H1 (cell line): ENCODE results near the gene PREX1. TPM values are rescaled to one million over a fixed set of nuclear protein-coding genes. Genes with fewer than 3 reads are reported as not detected.

Source experiments
- CTCF ChIA-PET: fragments of 300-600 bp; sonication (Branson Sonifier 250); formaldehyde crosslinking; loops from one replicate; lab custom pipeline; 2021; ENCODE audit not compliant: partially characterized antibody; lab: Charles Lee
- POLR2A ChIA-PET: fragments of 300-600 bp; sonication (Branson Sonifier 250); formaldehyde crosslinking; loops from one replicate; lab custom pipeline; 2021; ENCODE audit warnings: inconsistent platforms; ENCODE audit not compliant: partially characterized antibody; lab: Charles Lee
- DNase-seq, 2 experiments: peaks; one replicate each; pipeline versions ENCODE4 v3.0.0 to v3.0.0-alpha.2; 2010 to 2022; ENCODE audit warnings: low spot score in 2 of 2, low read depth in 1 of 2, mixed read lengths in 1 of 2
- FAIRE-seq: peaks from 2 replicates; lab custom pipeline; 2011; peaks lifted over from hg19 to GRCh38; lab: Jason Lieb, UNC
- H2AFZ ChIP-seq: 2 replicates; pipeline ENCODE4 v1.8.1; 2012; ENCODE audit warnings: low read length, inconsistent platforms
- H2AK5ac ChIP-seq: 2 replicates; pipeline ENCODE4 v1.6.1; 2013; ENCODE audit warnings: low read depth, low read length
- H2BK120ac ChIP-seq: replicated peaks from 2 replicates; pipeline ENCODE3; 2013; ENCODE audit warnings: low read depth, low read length, inconsistent platforms
- H2BK12ac ChIP-seq: 2 replicates; pipeline ENCODE4 v1.6.1; 2013; ENCODE audit warnings: low read depth, low read length
- H2BK15ac ChIP-seq: 2 replicates; pipeline ENCODE4 v1.6.1; 2013; ENCODE audit warnings: low read length
- H2BK20ac ChIP-seq: 2 replicates; pipeline ENCODE4 v1.6.1; 2013; ENCODE audit warnings: low read length
- H2BK5ac ChIP-seq: 2 replicates; pipeline ENCODE4 v1.6.1; 2013; ENCODE audit warnings: low read depth, low read length
- H3K14ac ChIP-seq: 2 replicates; pipeline ENCODE4 v1.6.1; 2013; ENCODE audit warnings: inconsistent platforms; ENCODE audit not compliant: insufficient read length
- H3K18ac ChIP-seq: 2 replicates; pipeline ENCODE4 v1.6.1; 2013; ENCODE audit warnings: low read length; ENCODE audit errors: extremely low read depth
- H3K23ac ChIP-seq: 2 replicates; pipeline ENCODE4 v1.6.1; 2013; ENCODE audit warnings: inconsistent platforms; ENCODE audit not compliant: insufficient read length
- H3K23me2 ChIP-seq: 2 replicates; pipeline ENCODE4 v1.6.1; 2013; ENCODE audit warnings: low read depth, low read length
- H3K27ac ChIP-seq: 2 replicates; pipeline ENCODE4 v1.6.1; 2011; ENCODE audit warnings: low read depth, low read length, inconsistent platforms
- H3K27me3 ChIP-seq, 4 experiments: replicated peaks in 1 of 4; 1 replicate in 1 of 4; 2 replicates in 3 of 4; pipeline versions ENCODE4 v1.6.1 to v1.8.1; 2011 to 2013; ENCODE audit warnings: low read length in 3 of 4, mild to moderate bottlenecking in 3 of 4, inconsistent platforms in 2 of 4, mixed read lengths in 2 of 4, moderate library complexity in 1 of 4; ENCODE audit not compliant: control insufficient read depth in 3 of 4, insufficient read depth in 3 of 4; ENCODE audit errors: extremely low read depth in 1 of 4
- H3K36me3 ChIP-seq, 4 experiments: 2 replicates each; pipeline versions ENCODE4 v1.6.1 to v1.8.1; 2011 to 2013; ENCODE audit warnings: mild to moderate bottlenecking in 4 of 4, low read length in 3 of 4, moderate library complexity in 2 of 4, control low read depth in 1 of 4, inconsistent platforms in 1 of 4; ENCODE audit not compliant: insufficient read depth in 4 of 4, control insufficient read depth in 2 of 4
- H3K4ac ChIP-seq: replicated peaks from 2 replicates; pipeline ENCODE3; 2013; ENCODE audit warnings: low read length, low read depth, mixed read lengths, inconsistent platforms; ENCODE audit not compliant: insufficient read length
- H3K4me1 ChIP-seq, 4 experiments: replicated peaks in 1 of 4; 1 replicate in 1 of 4; 2 replicates in 3 of 4; pipeline versions ENCODE4 v1.6.1 to v1.8.1; 2011 to 2013; ENCODE audit warnings: low read length in 3 of 4, inconsistent platforms in 2 of 4, mixed read lengths in 1 of 4; ENCODE audit not compliant: insufficient read depth in 4 of 4, control insufficient read depth in 3 of 4
- H3K4me2 ChIP-seq, 2 experiments: 2 replicates each; pipeline versions ENCODE4 v1.6.1 to v1.8.1; 2011 to 2013; ENCODE audit warnings: low read depth in 2 of 2, low read length in 2 of 2, control low read depth in 1 of 2, inconsistent platforms in 1 of 2, mild to moderate bottlenecking in 1 of 2; ENCODE audit not compliant: insufficient read depth in 1 of 2
- H3K4me3 ChIP-seq, 4 experiments: fragments of 200-600, 300-600 bp in 1 of 4; sonication (generic), shearing (Covaris generic), sonication (Bioruptor Twin) in 1 of 4; 2 replicates each; pipeline versions ENCODE4 v1.5.1 to v1.8.1; 2011 to 2016; ENCODE audit warnings: low read length in 4 of 4, low read depth in 3 of 4, control low read depth in 2 of 4, inconsistent platforms in 2 of 4, mild to moderate bottlenecking in 2 of 4, mixed read lengths in 1 of 4, moderate library complexity in 1 of 4; ENCODE audit not compliant: insufficient read depth in 2 of 4; ENCODE audit errors: extremely low read depth in 1 of 4
- H3K56ac ChIP-seq: replicated peaks from 2 replicates; pipeline ENCODE3; 2013; ENCODE audit warnings: low read depth, mild to moderate bottlenecking, mixed read lengths, low read length, inconsistent platforms; ENCODE audit not compliant: insufficient read length
- H3K79me1 ChIP-seq: 2 replicates; pipeline ENCODE4 v1.6.1; 2013; ENCODE audit warnings: low read depth, low read length, control low read depth
- H3K79me2 ChIP-seq, 2 experiments: 2 replicates each; pipeline versions ENCODE4 v1.6.1 to v1.8.1; 2012 to 2013; ENCODE audit warnings: low read length in 2 of 2, mild to moderate bottlenecking in 2 of 2, inconsistent platforms in 1 of 2; ENCODE audit not compliant: insufficient read depth in 2 of 2, control insufficient read depth in 1 of 2
- H3K9ac ChIP-seq, 4 experiments: replicated peaks in 1 of 4; 1 replicate in 1 of 4; 2 replicates in 3 of 4; pipeline versions ENCODE4 v1.6.1 to v1.8.1; 2011 to 2013; ENCODE audit warnings: low read depth in 3 of 4, low read length in 3 of 4, control low read depth in 2 of 4, mild to moderate bottlenecking in 2 of 4, moderate library complexity in 2 of 4, inconsistent platforms in 1 of 4; ENCODE audit errors: extremely low read depth in 1 of 4
- H3K9me3 ChIP-seq, 2 experiments: 2 replicates each; pipeline versions ENCODE4 v1.6.1 to v1.8.1; 2012 to 2013; ENCODE audit warnings: mild to moderate bottlenecking in 2 of 2, moderate library complexity in 2 of 2, control low read depth in 1 of 2, inconsistent platforms in 1 of 2, low read depth in 1 of 2, low read length in 1 of 2, mixed read lengths in 1 of 2; ENCODE audit not compliant: insufficient read depth in 2 of 2
- H4K20me1 ChIP-seq, 2 experiments: replicated peaks in 1 of 2; 2 replicates each; pipeline versions ENCODE3 to v1.8.1; 2011 to 2013; ENCODE audit warnings: inconsistent platforms in 2 of 2, low read length in 2 of 2, mild to moderate bottlenecking in 1 of 2; ENCODE audit not compliant: insufficient read depth in 2 of 2, control insufficient read depth in 1 of 2
- H4K5ac ChIP-seq: 2 replicates; pipeline ENCODE4 v1.6.1; 2013; ENCODE audit warnings: low read length, low read depth, mixed read lengths, inconsistent platforms; ENCODE audit not compliant: insufficient read length
- H4K8ac ChIP-seq: 2 replicates; pipeline ENCODE4 v1.8.0; 2013; ENCODE audit warnings: mild to moderate bottlenecking, moderate library complexity, low read length, inconsistent platforms; ENCODE audit not compliant: insufficient read depth; ENCODE audit errors: extremely low read depth
- H4K91ac ChIP-seq: replicated peaks from 2 replicates; pipeline ENCODE3; 2013; ENCODE audit warnings: low read length, mixed read lengths, inconsistent platforms; ENCODE audit not compliant: insufficient read length
- BACH1 ChIP-seq: IDR thresholded peaks from 2 replicates; pipeline ENCODE4 v1.6.1; 2012; ENCODE audit warnings: low read length, improper control_type of control experiment
- BCL11A ChIP-seq, 2 experiments: IDR thresholded peaks; one replicate each; pipeline ENCODE4 v1.6.1; 2011; ENCODE audit warnings: low read depth in 2 of 2, low read length in 2 of 2, mild to moderate bottlenecking in 2 of 2
- CBX5 ChIP-seq: fragments of 300-800, 300-1000 bp; sonication (generic); IDR thresholded peaks from 2 replicates; pipeline ENCODE4 v1.7.1; 2016; ENCODE audit warnings: antibody characterized with exemption, low read length, low read depth
- KDM5A ChIP-seq: fragments of 200-600 bp; IDR thresholded peaks from 2 replicates; pipeline ENCODE4 v1.7.1; 2012; ENCODE audit warnings: mild to moderate bottlenecking, low read length, inconsistent platforms, mixed read lengths
- PHF8 ChIP-seq: fragments of 200-600 bp; sonication (generic); conservative IDR thresholded peaks from 2 replicates; pipeline ENCODE4 v1.7.1; 2012; ENCODE audit warnings: low read depth, mild to moderate bottlenecking, inconsistent platforms, low read length, moderate library complexity
- SP2 ChIP-seq: IDR thresholded peaks from 2 replicates; pipeline ENCODE4 v1.6.1; 2012; ENCODE audit warnings: mild to moderate bottlenecking, low read length, inconsistent platforms
- ZNF274 ChIP-seq: IDR thresholded peaks from 2 replicates; pipeline ENCODE4 v1.7.0; 2012; ENCODE audit warnings: low read length, borderline replicate concordance; ENCODE audit errors: extremely low read depth
- WGBS, 2 experiments: shearing (Covaris generic) in 1 of 2; methylation state at CpG; one replicate each; pipeline versions ENCODE4 v1.1.6 to v1.1.7; 2013 to 2015; ENCODE audit warnings: low lambda C conversion rate in 2 of 2, mixed read lengths in 2 of 2, inconsistent platforms in 1 of 2, low coverage in 1 of 2, missing lambda C conversion rate in 1 of 2; ENCODE audit not compliant: insufficient replicate concordance in 2 of 2, insufficient coverage in 1 of 2, insufficient read length in 1 of 2; ENCODE audit errors: extremely low coverage in 1 of 2, missing lambda C conversion rate in 1 of 2; 5-methylcytosine and 5-hydroxymethylcytosine counted together
- polyA plus RNA-seq, 7 experiments: library from polyadenylated mRNA; depleted of rRNA in 3 of 7; stranded (reverse) in 5 of 7; unstranded in 2 of 7; fragments of >200 nt in 5 of 7; fragments of 200-250 nt in 2 of 7; gene quantifications; 1 replicate in 5 of 7; 2 replicates in 1 of 7; 4 replicates in 1 of 7; pipeline versions ENCODE4 v1.2.1 to v1.2.3, GENCODE V29; 2011 to 2013; ENCODE audit warnings: missing spikeins in 2 of 7, mixed read lengths in 2 of 7
- total RNA-seq: library from RNA; stranded (reverse); fragmentation: NEBNext Ultra II Directional; extraction: Animal tissue kit (Norgen Biotek cat#: 25700); gene quantifications from 2 replicates; pipeline ENCODE4 v1.2.1, GENCODE V29; 2021

The PREX1 gene
- total and polyA plus RNA-seq, 2 of the 8 experiments (the other 6 are each of a cell fraction or from before 2014, with no cell fraction given), result 10.7 to 12.8 TPM

- Histone ChIP-seq H3K27me3 (no peaks in the 10 kb centered on the region), H3K36me3 (no peaks in the 10 kb centered on the region; a peak in 1 of 8 replicates), H4K5ac (no peak overlapping the region), H3K9me3 (no peaks in the 10 kb centered on the region), H4K91ac (no peak overlapping the region), H2AK5ac (no peak overlapping the region), H4K8ac (no peak overlapping the region), H3K14ac (no peak overlapping the region), H2BK20ac (no peak overlapping the region), H3K4me1 (peaks cover 0 to 3% (median 0%) of the 10 kb centered on the region in 4 experiments; a peak in 2 of 7 replicates), H4K20me1 (no peaks in the 10 kb centered on the region), H2BK15ac (no peak overlapping the region), H3K23ac (no peak overlapping the region), H3K56ac (no peak overlapping the region), H3K79me1 (no peaks in the 10 kb centered on the region), H3K27ac (no peak overlapping the region), H3K4ac (no peak overlapping the region), H3K9ac (no peak overlapping the region), H2BK12ac (no peak overlapping the region), H2BK5ac (no peak overlapping the region), H3K4me3 (no peak overlapping the region), H2BK120ac (no peak overlapping the region), H3K18ac (no peak overlapping the region), H2AFZ (no peak overlapping the region), H3K23me2 (no peaks in the 10 kb centered on the region; the same call in 1 of the 2 replicates), H3K4me2 (no peak overlapping the region), H3K79me2 (no peaks in the 10 kb centered on the region)
- CTCF ChIA-PET, result interaction anchor here (0.6 to 2.5 kb wide), 4 partner anchors 9 to 1029 kb away, joined by 3 to 13 read pairs (median 8); no protein-coding TSS in a partner anchor
- POLR2A ChIA-PET, result no interaction called here
- no peak for FAIRE-seq
- 84% methylated on average over 9 of the region's 9 CpGs; no CpG with 5 or more reads in 1 of the 2 experiments for WGBS, 2 experiments
- DNase-seq, result no peak
- TF ChIP-seq CBX5, result no peak
- TF ChIP-seq SP2, result no peak
- TF ChIP-seq BCL11A (IDR thresholded peaks at IDR 0.05; ENCODE audit: low read depth in 2 of 2, low read length in 2 of 2), result no peak
- no peak for TF ChIP-seq ZNF274
- TF ChIP-seq PHF8, result no peak
- no peak for TF ChIP-seq BACH1
- TF ChIP-seq KDM5A, result no peak
Observed at GRCh38 chr20:48689874-48690571, 137.8 kb downstream of the PREX1 start.
